ENCODE measurements around the gene PDLIM3. TPM values are rescaled to one million over a fixed set of nuclear protein-coding genes. Genes with fewer than 3 reads are reported as not detected.
A peak's percentile ranks its signal among the peaks of the same experiment; 100 is the strongest.

PDLIM3 gene
- polyA plus RNA-seq, 1 of the 3 experiments (the other 2 are of a cell fraction), result 0.08 TPM

GRCh38 chr4:185566972-185567371, 31.7 kb upstream of the PDLIM3 start:
- H3K27ac ChIP-seq (ENCODE audit: low read depth in 2 of 2, low read length in 1 of 2), result no peak overlapping the region; a peak in 1 of 4 replicates
- H2AFZ ChIP-seq (ENCODE audit: low read depth), result peak overlapping the region; percentile 45; the same call in 1 of the 2 replicates
- ChIA-PET POLR2A (no interaction called here), CTCF (interaction anchor here (1.8 kb wide), 1 partner anchor 31 kb away, joined by 9 read pairs; no protein-coding TSS in a partner anchor)
- no peaks in the 10 kb centered on the region for H3K79me2 ChIP-seq (ENCODE audit: insufficient read depth)
- TF ChIP-seq MXI1 (IDR thresholded peaks at IDR 0.05; ENCODE audit: low read depth, low read length) (no peak), GATA2 (CRISPR knock-in tag; IDR thresholded peaks at IDR 0.05) (no peak), MEF2A (IDR thresholded peaks at IDR 0.05; ENCODE audit: borderline replicate concordance, low read depth) (no peak), POLR2AphosphoS5 (IDR thresholded peaks at IDR 0.05; ENCODE audit: low read depth, low read length) (no peak)
- H3F3A ChIP-seq (replicated peaks; ENCODE audit: insufficient read depth), result no peaks in the 10 kb centered on the region
- WGBS (ENCODE audit: low lambda C conversion rate), result 92% methylated on average over 1 of the region's 1 CpG
- H3K4me3 ChIP-seq (ENCODE audit: low read depth in 2 of 2, low read length in 1 of 2), result no peak overlapping the region
- no peak for DNase-seq
- no peaks in the 10 kb centered on the region for H4K20me1 ChIP-seq (ENCODE audit: insufficient read depth)
- H3K9me2 ChIP-seq, result no peaks in the 10 kb centered on the region
- H3K36me3 ChIP-seq (replicated peaks in 1 of 2; ENCODE audit: control insufficient read depth in 1 of 2, insufficient read depth in 2 of 2, low read length in 1 of 2), result no peaks in the 10 kb centered on the region
- H3K27me3 ChIP-seq (ENCODE audit: insufficient read depth), result no peaks in the 10 kb centered on the region
- H3K9me3 ChIP-seq, result no peaks in the 10 kb centered on the region; the same call in 1 of the 2 replicates
- peaks cover 0 to 16% of the 10 kb centered on the region in 2 experiments; a peak in 3 of 4 replicates for H3K4me1 ChIP-seq (ENCODE audit: control insufficient read depth in 1 of 2, insufficient read depth in 2 of 2, low read depth in 1 of 2, low read length in 1 of 2)
- H3K4me2 ChIP-seq, result no peak overlapping the region
- no peak overlapping the region for H3K9ac ChIP-seq

GRCh38 chr4:185566425-185566824, 31.1 kb upstream of the PDLIM3 start:
- no peak overlapping the region; a peak in 1 of 4 replicates for H3K27ac ChIP-seq (ENCODE audit: low read depth in 2 of 2, low read length in 1 of 2)
- ChIA-PET CTCF (no interaction called here), POLR2A (no interaction called here)
- no peak overlapping the region for H3K4me3 ChIP-seq (ENCODE audit: low read depth in 2 of 2, low read length in 1 of 2)
- H3K9me2 ChIP-seq, result no peaks in the 10 kb centered on the region
- no peaks in the 10 kb centered on the region for H3K79me2 ChIP-seq (ENCODE audit: insufficient read depth)
- no peaks in the 10 kb centered on the region; the same call in 1 of the 2 replicates for H3K9me3 ChIP-seq
- no peak overlapping the region for H3K9ac ChIP-seq
- no peaks in the 10 kb centered on the region for H3F3A ChIP-seq (replicated peaks; ENCODE audit: insufficient read depth)
- peaks cover 0 to 13% of the 10 kb centered on the region in 2 experiments; a peak in 3 of 4 replicates for H3K4me1 ChIP-seq (ENCODE audit: control insufficient read depth in 1 of 2, insufficient read depth in 2 of 2, low read depth in 1 of 2, low read length in 1 of 2)
- DNase-seq, result no peak
- no peaks in the 10 kb centered on the region for H3K36me3 ChIP-seq (replicated peaks in 1 of 2; ENCODE audit: control insufficient read depth in 1 of 2, insufficient read depth in 2 of 2, low read length in 1 of 2)
- WGBS (ENCODE audit: low lambda C conversion rate), result 83% methylated on average over 8 of the region's 8 CpGs
- no peak overlapping the region for H3K4me2 ChIP-seq
- H2AFZ ChIP-seq (ENCODE audit: low read depth), result no peak overlapping the region
- TF ChIP-seq FOSL2 (IDR thresholded peaks at IDR 0.05; ENCODE audit: borderline replicate concordance, low read depth), result no peak
- no peak for TF ChIP-seq SIN3A (IDR thresholded peaks at IDR 0.05; ENCODE audit: borderline replicate concordance, low read depth, low read length)
- no peak for TF ChIP-seq USF1 (IDR thresholded peaks at IDR 0.05; ENCODE audit: borderline replicate concordance, low read depth)
- no peak for TF ChIP-seq MXI1 (IDR thresholded peaks at IDR 0.05; ENCODE audit: low read depth, low read length)
- no peak for TF ChIP-seq SMC3 (IDR thresholded peaks at IDR 0.05; ENCODE audit: low read depth, low read length)
- TF ChIP-seq NRF1 (IDR thresholded peaks at IDR 0.05; ENCODE audit: low read depth, low read length), result no peak
- TF ChIP-seq RAD21 (IDR thresholded peaks at IDR 0.05; ENCODE audit: low read length), result no peak
- TF ChIP-seq FOXM1 (IDR thresholded peaks at IDR 0.05; ENCODE audit: low read depth), result no peak
- no peak for TF ChIP-seq JUND (IDR thresholded peaks at IDR 0.05)
- TF ChIP-seq, protein P1, sequence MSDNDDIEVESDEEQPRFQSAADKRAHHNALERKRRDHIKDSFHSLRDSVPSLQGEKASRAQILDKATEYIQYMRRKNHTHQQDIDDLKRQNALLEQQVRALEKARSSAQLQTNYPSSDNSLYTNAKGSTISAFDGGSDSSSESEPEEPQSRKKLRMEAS (IDR thresholded peaks at IDR 0.05; ENCODE audit: low read depth), result no peak
- TF ChIP-seq ZBTB33 (IDR thresholded peaks at IDR 0.05; ENCODE audit: borderline replicate concordance, low read depth), result no peak
- TF ChIP-seq EZH2phosphoT487 (IDR thresholded peaks at IDR 0.05; ENCODE audit: borderline replicate concordance, low read depth), result no peak
- TF ChIP-seq, protein P2, sequence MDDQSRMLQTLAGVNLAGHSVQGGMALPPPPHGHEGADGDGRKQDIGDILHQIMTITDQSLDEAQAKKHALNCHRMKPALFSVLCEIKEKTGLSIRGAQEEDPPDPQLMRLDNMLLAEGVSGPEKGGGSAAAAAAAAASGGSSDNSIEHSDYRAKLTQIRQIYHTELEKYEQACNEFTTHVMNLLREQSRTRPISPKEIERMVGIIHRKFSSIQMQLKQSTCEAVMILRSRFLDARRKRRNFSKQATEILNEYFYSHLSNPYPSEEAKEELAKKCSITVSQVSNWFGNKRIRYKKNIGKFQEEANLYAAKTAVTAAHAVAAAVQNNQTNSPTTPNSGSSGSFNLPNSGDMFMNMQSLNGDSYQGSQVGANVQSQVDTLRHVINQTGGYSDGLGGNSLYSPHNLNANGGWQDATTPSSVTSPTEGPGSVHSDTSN (IDR thresholded peaks at IDR 0.05), result no peak
- TF ChIP-seq RCOR1 (IDR thresholded peaks at IDR 0.05; ENCODE audit: low read length), result no peak
- TF ChIP-seq TAF1 (IDR thresholded peaks at IDR 0.05; ENCODE audit: borderline replicate concordance, low read depth, low read length), result no peak
- no peak for TF ChIP-seq TCF12 (IDR thresholded peaks at IDR 0.05)
- TF ChIP-seq CHD2 (IDR thresholded peaks at IDR 0.05; ENCODE audit: low read length, partially characterized antibody), result no peak
- TF ChIP-seq IRF3 (IDR thresholded peaks at IDR 0.05; ENCODE audit: low read depth, low read length), result no peak
- TF ChIP-seq RXRA (IDR thresholded peaks at IDR 0.05; ENCODE audit: borderline replicate concordance, low read depth), result no peak
- no peak for TF ChIP-seq ELF1 (IDR thresholded peaks at IDR 0.05)
- H3K27me3 ChIP-seq (ENCODE audit: insufficient read depth), result no peaks in the 10 kb centered on the region
- H4K20me1 ChIP-seq (ENCODE audit: insufficient read depth), result no peaks in the 10 kb centered on the region
